Activated CD4-positive, alpha-beta T cell treated with anti-CD3 and anti-CD28 coated beads, Interleukin-2, amount 50 U/mL, for 24 hours (primary cell): Measurements from ENCODE around the gene DTX3L.

Experiments
- DNase-seq, 2 donors: peaks; one replicate each; pipeline ENCODE4 v3.0.0-alpha.2; 2020; ENCODE audit warnings: low read depth in 1 of 2, low spot score in 1 of 2

The DTX3L gene

DNA sequence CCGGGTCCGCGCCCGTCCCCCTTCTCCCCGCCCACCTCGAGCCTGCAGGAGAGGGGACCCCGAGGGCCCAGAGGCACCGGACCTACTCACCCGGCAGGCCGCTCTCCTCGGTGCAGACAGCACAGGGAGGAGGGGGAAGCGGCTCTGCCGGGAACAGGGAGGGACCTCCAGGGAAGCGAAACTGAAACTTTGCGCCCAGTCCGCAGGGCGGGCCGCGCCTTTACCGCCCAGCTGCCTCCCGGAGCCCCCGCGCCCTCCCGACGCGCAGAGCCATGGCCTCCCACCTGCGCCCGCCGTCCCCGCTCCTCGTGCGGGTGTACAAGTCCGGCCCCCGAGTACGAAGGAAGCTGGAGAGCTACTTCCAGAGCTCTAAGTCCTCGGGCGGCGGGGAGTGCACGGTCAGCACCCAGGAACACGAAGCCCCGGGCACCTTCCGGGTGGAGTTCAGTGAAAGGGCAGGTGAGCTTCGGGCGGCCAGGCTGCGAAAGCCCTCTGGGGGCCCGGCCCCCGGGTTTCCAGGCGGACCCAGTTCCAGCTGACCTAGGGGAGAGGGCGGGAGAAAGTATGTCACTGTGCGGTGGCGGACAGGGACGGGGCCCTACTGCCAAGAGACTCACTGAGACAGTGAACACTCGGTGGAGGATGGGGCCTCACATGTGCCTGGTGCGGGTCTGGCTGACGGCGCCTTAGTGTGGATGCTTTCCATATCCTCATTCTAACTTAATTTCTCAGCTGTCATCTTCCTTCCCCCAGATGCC lies at the start of gene DTX3L, which contains the start of gene PARP9:
Gene DTX3L (plus strand): TSS at position 184 of the 758 bp plus-strand sequence. CDS start 89 bp downstream, at position 273.
Gene PARP9 (minus strand): TSS at position 146 of the 758 bp plus-strand sequence. CDS start 4,680 bp downstream, outside the sequence.
- peak; percentile 52 to 61 for DNase-seq

- no peak for DNase-seq
Measured at GRCh38 chr3:122515020-122515468, 49.1 kb upstream of the DTX3L start.

- DNase-seq, result no peak
Measured at GRCh38 chr3:122515870-122516269, 48.3 kb upstream of the DTX3L start.

DNA sequence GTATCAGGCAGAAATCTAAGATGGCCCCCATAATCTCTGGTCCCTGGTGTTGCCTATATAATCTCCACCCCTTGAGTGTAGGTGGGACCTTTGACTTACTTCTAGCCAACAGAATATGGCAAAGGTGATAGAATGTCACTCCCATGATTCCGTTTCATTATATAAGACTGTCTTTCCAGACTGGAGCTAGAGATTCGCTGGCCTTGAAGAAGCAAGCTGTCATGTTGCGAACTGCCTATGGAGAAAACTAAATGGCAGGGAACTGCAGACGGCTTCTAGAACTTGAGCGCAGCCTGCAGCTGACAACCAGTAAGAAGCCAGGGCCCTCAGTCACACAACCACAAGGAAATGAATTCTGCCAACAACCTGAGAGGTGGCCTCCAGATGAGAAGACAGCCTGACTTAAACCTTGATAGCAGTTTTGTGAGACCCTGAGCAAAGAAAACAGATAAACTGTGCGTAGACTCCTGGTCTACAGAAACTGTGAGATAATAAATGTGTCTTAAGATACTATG lies 47.2 kb upstream of the DTX3L start:
- DNase-seq, result no peak

- no peak for DNase-seq
Measured at GRCh38 chr3:122519693-122520092, 44.4 kb upstream of the DTX3L start.

GRCh38 chr3:122520861-122521260 lies 43.3 kb upstream of the DTX3L start:
- no peak for DNase-seq

GRCh38 chr3:122523317-122523716 lies 40.8 kb upstream of the DTX3L start:
- no peak for DNase-seq

GRCh38 chr3:122530164-122530563 lies 34.0 kb upstream of the DTX3L start:
- no peak for DNase-seq

DNA sequence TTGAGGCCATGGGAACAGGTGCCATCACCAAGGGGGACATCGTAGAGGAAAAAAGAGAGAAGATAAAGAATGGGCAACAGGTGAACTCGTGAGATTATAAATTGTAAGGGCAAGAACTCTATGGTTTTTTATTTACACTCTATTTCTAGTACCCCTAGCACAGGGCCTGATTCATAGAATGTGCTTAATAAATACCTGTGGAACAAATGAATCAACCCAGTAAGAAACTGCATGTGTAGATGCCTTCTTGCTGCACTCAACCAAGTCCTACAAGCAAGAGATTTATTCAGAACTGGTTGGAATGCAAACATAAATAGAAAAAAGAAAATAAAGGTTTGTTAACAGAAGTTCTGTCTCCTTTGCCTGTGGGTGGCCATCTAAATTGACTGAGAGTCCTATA lies 30.7 kb upstream of the DTX3L start:
- no peak for DNase-seq

DNA sequence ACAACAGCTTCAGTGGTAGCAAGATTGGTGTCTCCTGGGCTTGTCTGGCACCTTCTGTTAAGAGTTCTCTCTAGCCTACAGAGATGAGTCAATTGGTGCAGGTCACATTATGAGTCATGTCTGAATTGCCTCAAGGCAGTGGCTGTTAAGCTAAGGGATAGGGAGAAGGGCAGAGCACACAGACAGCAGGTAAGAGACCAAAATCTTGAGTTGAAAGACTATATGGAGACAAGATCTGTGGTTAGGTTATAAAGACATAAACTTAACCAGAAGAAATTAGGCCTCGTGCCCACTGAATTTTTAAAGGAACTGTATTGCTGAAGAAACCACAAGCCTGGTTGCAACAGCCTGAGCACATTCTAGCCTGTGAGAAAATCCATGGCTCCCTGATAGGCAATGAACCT lies 30.2 kb upstream of the DTX3L start:
- peak in 1 of 2 donors; percentile 59 for DNase-seq

DNA sequence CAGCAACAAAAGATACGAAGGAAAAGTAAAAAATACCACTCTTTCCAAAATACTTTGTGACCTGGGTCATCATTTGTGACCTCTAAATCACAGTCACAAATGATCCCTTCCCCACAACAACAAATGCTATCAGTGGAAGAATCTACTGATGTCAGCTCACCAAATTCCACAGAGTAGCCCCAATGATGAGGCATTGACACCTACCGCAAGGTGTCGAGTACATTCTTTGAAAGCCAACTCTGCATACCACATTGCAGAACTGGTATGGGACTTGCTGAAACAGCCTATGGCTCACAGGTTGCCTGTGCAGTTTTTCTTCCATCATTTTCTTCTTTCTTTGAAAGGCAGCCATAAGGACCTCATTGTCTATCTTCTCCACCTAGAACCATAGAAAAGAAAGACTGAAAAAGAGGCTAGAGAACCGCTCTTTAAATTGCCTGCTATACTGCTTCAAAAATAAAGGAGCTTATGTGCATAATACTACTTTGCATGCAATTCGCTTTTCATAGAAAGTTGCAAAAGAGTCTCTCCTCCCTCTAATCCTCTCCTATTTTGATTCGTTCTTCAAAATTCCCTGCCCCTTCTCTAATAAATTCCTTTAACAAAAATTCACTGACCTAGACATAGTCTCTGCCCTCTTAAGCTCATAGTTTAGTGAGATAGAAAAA lies 28.0 kb upstream of the DTX3L start:
- no peak for DNase-seq

DNA sequence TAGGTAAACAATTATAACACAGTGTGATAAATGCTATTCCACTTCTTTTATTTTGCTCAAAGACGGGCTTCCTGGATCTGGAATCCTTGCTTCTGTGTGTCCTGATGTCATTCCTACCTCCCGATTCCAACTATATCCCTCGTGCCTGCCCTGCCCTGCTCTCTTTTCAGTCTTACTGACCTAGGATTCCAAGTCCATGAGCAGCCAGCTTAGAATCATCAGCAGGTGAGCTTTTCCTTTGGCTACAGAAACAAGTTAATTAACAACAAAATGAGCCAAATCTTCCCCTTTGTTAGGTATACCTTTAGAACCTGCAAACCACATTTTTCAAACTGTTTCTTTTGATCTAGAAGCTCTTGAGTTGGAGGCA lies 27.5 kb upstream of the DTX3L start:
- DNase-seq, result no peak

DNA sequence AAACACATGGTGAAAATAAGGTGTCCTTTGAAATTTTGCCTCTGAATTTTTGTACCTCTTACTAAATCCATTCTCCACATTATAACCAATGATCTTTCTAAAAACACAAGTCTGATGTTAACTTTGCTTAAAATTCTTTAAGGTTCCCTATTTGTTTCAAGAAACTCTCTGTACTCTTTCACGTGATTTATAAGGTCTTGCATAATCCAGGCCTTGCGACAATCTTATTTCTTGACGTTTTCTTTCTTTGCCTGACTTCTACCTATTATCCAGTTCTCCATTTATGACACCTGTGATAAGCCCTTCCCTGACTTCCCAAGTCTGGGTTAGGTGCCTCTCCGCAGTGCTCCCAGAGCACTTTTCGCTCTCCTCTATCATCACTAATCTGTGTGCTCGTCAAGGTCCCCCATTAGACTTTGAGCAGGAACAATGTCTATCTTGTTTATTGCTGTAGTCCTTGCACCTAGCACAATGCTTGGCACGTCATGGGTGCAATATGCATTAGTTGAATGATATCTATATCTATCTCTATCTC lies 25.1 kb upstream of the DTX3L start:
- no peak for DNase-seq

- DNase-seq, result no peak
Measured at GRCh38 chr3:122546151-122546550, 18.0 kb upstream of the DTX3L start.

- no peak for DNase-seq
Measured at GRCh38 chr3:122548076-122548475, 16.1 kb upstream of the DTX3L start.

GRCh38 chr3:122548619-122549018 lies 15.5 kb upstream of the DTX3L start:
- no peak for DNase-seq

GRCh38 chr3:122553171-122553570 lies 11.0 kb upstream of the DTX3L start:
- no peak for DNase-seq

DNA sequence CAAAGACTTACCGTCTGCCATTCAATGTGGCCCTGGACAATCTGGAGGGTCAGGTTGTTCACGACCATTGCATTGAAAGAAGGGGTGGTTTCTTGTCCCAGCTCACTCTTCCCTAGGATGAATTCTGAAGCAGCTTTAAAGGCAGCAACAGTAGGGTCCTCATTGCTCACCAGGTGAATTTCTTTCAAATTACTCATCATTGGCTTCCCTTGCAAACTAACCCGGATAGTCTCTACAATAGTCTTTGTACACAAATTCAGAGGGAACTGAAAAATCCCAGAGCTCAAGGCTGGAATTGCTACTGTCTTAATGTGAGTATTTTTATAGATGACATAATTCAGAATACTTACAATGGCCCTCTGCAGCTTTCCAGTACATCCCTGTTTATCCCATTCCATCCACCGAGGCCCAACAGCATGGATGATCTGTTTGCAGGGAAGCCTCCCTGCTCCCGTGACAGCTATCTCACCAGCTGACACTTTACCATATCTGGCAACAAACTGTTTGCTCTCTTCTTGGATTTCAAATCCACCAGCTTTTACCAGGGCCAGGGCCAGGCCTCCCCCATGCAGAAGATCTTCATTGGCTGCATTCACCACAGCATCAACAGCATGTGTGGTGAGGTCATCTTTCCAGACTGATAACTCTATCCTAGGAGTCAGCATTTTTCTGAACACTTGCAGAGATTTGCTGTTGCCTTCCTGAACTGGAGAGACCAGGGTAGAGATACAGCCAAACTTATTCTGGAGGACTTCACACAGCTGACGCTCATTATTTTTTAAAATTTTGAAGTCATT lies 8.7 kb upstream of the DTX3L start:
- DNase-seq, result no peak

GRCh38 chr3:122557356-122557755 lies 6.8 kb upstream of the DTX3L start:
- DNase-seq, result no peak

- no peak for DNase-seq
Measured at GRCh38 chr3:122558605-122559004, 5.5 kb upstream of the DTX3L start.

DNA sequence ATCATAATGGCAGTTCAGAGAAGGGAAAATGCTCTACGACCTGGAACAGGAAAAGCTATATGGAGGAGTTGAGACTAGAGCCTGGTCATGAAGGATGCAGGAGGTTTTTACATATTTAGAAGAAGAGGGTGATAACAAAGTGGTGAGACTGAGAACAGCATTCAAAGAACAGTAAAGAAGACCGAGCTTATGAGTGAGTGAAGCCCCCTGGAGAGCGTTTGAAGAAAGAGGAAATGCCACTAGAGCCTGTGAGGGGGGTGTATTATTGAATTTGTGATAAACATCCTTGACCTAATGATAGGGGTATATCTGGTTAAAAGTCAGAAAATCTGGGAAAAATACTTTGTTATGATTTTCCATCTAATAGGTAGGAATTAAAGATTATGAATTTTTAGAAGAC lies 4.2 kb upstream of the DTX3L start:
- DNase-seq, result no peak
